Type B pancreatic cell (in vitro differentiated cells): Measurements from ENCODE around the gene KCNJ6. TPM values are rescaled to one million over a fixed set of nuclear protein-coding genes. Genes with fewer than 3 reads are reported as not detected.

ENCODE experiments used
- DNase-seq: peaks from one replicate; pipeline ENCODE4 v3.0.0; 2021; ENCODE audit warnings: mixed read lengths; ENCODE audit not compliant: unreplicated experiment; ENCODE audit errors: extremely low spot score
- H3K27ac Mint-ChIP-seq: 2 replicates; pipeline ENCODE4 v1.8.0; 2021; ENCODE audit warnings: mild to moderate bottlenecking, mixed read lengths
- H3K27me3 Mint-ChIP-seq: 2 replicates; pipeline ENCODE4 v1.8.0; 2021; ENCODE audit warnings: mixed read lengths
- H3K36me3 Mint-ChIP-seq: 2 replicates; pipeline ENCODE4 v1.8.0; 2021; ENCODE audit warnings: mixed read lengths
- H3K4me1 Mint-ChIP-seq: one replicate; pipeline ENCODE4 v1.8.0; 2021; ENCODE audit warnings: mixed read lengths; ENCODE audit not compliant: unreplicated experiment
- H3K4me3 Mint-ChIP-seq: 2 replicates; pipeline ENCODE4 v1.8.0; 2021; ENCODE audit warnings: mild to moderate bottlenecking, mixed read lengths
- H3K9me3 Mint-ChIP-seq: 2 replicates; pipeline ENCODE4 v1.8.0; 2021; ENCODE audit warnings: mixed read lengths
- CTCF ChIP-seq: fragments of 200-600 bp; sonication (generic); conservative IDR thresholded peaks from 2 replicates; pipeline ENCODE4 v1.5.0; 2021; ENCODE audit warnings: antibody characterized with exemption, mild to moderate bottlenecking
- total RNA-seq: library from RNA; stranded (reverse); gene quantifications from 2 replicates; pipeline ENCODE4 v1.2.1, GENCODE V29; 2021; ENCODE audit warnings: low replicate concordance

KCNJ6 gene
- total RNA-seq, 1 donor from 2014 or later, result 2.1 TPM

GRCh38 chr21:37702241-37702640, 214.0 kb downstream of the KCNJ6 start:
- Mint-ChIP-seq H3K27me3 (peaks cover 3% of the 10 kb centered on the region), H3K4me1 (no peaks in the 10 kb centered on the region), H3K36me3 (no peaks in the 10 kb centered on the region), H3K9me3 (no peaks in the 10 kb centered on the region), H3K27ac (no peak overlapping the region), H3K4me3 (no peak overlapping the region)
- no peak for DNase-seq
- TF ChIP-seq CTCF, result no peak

GRCh38 chr21:37700641-37701202, 215.5 kb downstream of the KCNJ6 start:
- peak; percentile 83 for TF ChIP-seq CTCF
- Mint-ChIP-seq H3K27ac (no peak overlapping the region), H3K4me1 (no peaks in the 10 kb centered on the region), H3K36me3 (no peaks in the 10 kb centered on the region), H3K9me3 (peaks cover 9% of the 10 kb centered on the region), H3K27me3 (peaks cover 7% of the 10 kb centered on the region), H3K4me3 (no peak overlapping the region)
- DNase-seq, result no peak

- no peaks in the 10 kb centered on the region for H3K4me1 Mint-ChIP-seq
- H3K27me3 Mint-ChIP-seq, result peaks cover 7% of the 10 kb centered on the region
- DNase-seq, result no peak
- no peak overlapping the region for H3K4me3 Mint-ChIP-seq
- H3K27ac Mint-ChIP-seq, result no peak overlapping the region
- H3K36me3 Mint-ChIP-seq, result no peaks in the 10 kb centered on the region
- H3K9me3 Mint-ChIP-seq, result peaks cover 9% of the 10 kb centered on the region
- TF ChIP-seq CTCF, result no peak
Measured at GRCh38 chr21:37699024-37699775, 217.1 kb downstream of the KCNJ6 start.

- Mint-ChIP-seq H3K27ac (no peak overlapping the region), H3K36me3 (no peaks in the 10 kb centered on the region), H3K4me1 (no peaks in the 10 kb centered on the region), H3K27me3 (peaks cover 7% of the 10 kb centered on the region), H3K4me3 (no peak overlapping the region), H3K9me3 (peaks cover 9% of the 10 kb centered on the region)
- no peak for DNase-seq
- TF ChIP-seq CTCF, result no peak
Measured at GRCh38 chr21:37696936-37697335, 219.3 kb downstream of the KCNJ6 start.

GRCh38 chr21:37695111-37695510, 221.1 kb downstream of the KCNJ6 start:
- H3K9me3 Mint-ChIP-seq, result peaks cover 9% of the 10 kb centered on the region
- no peak for DNase-seq
- no peak overlapping the region for H3K27ac Mint-ChIP-seq
- H3K36me3 Mint-ChIP-seq, result no peaks in the 10 kb centered on the region
- peaks cover 7% of the 10 kb centered on the region for H3K27me3 Mint-ChIP-seq
- no peaks in the 10 kb centered on the region for H3K4me1 Mint-ChIP-seq
- H3K4me3 Mint-ChIP-seq, result no peak overlapping the region
- no peak for TF ChIP-seq CTCF
